ENCODE results near the gene PRLR. TPM values are rescaled to one million over a fixed set of nuclear protein-coding genes. Genes with fewer than 3 reads are reported as not detected.

Gene PRLR
- total and polyA plus RNA-seq, 9 of the 15 experiments (the other 6 are each of a cell fraction or from before 2014, with no cell fraction given), result 0.02 TPM; not detected in 8

DNA sequence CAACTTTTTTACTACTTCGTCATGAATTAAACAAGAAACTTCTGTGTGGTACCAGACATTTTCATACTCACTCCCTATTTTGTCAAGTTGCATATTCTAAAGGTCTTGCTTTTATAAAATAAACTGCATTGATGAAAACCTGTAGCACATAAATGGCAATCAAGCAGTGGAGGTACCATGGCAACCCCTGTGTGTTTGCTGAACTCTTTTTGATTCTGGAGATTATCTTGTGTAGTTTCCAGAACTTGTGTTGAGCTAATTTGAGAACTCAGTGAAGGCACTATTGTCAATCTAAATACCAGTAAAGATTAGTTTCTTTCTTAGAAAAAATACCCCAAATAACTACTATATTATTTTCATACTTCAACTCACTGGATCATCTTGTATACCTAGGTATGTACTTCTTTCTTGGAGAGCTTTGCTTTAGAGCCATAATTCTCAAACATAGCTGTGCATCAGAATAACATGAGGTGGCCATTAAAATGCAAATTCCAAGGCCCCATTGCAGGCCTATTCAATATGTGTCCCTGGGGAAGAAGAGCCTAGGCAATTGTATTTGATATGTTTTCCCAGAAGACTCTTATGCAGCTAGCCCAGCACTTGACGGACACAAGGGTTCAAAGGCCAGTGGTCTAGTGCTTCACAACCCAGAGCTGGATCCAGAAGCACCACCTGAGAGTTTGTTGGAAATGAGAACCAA, 9.8 kb upstream of the PRLR start:
- TF ChIP-seq SRSF7 (optimal IDR thresholded peaks at IDR 0.05; ENCODE audit: low read depth, low read length) (no peak), CCNT2 (IDR thresholded peaks at IDR 0.05; ENCODE audit: borderline replicate concordance, extremely low read depth, insufficient read length, low read depth, low read length) (no peak), NR3C1 (CRISPR knock-in tag; IDR thresholded peaks at IDR 0.05) (no peak)
- TF ChIP-seq, protein P1, sequence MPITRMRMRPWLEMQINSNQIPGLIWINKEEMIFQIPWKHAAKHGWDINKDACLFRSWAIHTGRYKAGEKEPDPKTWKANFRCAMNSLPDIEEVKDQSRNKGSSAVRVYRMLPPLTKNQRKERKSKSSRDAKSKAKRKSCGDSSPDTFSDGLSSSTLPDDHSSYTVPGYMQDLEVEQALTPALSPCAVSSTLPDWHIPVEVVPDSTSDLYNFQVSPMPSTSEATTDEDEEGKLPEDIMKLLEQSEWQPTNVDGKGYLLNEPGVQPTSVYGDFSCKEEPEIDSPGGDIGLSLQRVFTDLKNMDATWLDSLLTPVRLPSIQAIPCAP (CRISPR knock-in tag; IDR thresholded peaks at IDR 0.05; ENCODE audit: borderline replicate concordance), result no peak
- TF ChIP-seq, protein P2, sequence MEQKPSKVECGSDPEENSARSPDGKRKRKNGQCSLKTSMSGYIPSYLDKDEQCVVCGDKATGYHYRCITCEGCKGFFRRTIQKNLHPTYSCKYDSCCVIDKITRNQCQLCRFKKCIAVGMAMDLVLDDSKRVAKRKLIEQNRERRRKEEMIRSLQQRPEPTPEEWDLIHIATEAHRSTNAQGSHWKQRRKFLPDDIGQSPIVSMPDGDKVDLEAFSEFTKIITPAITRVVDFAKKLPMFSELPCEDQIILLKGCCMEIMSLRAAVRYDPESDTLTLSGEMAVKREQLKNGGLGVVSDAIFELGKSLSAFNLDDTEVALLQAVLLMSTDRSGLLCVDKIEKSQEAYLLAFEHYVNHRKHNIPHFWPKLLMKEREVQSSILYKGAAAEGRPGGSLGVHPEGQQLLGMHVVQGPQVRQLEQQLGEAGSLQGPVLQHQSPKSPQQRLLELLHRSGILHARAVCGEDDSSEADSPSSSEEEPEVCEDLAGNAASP (IDR thresholded peaks at IDR 0.05), result no peak
- Histone ChIP-seq H3K27ac (ENCODE audit: extremely low read depth, low read depth, low read length) (no peak overlapping the region), H2AFZ (ENCODE audit: low read depth, low read length) (no peak overlapping the region), H3K36me3 (ENCODE audit: control insufficient read depth, insufficient read depth, low read length) (no peaks in the 10 kb centered on the region), H3K9me3 (replicated peaks; ENCODE audit: control insufficient read depth, insufficient read depth, low read depth, low read length) (no peaks in the 10 kb centered on the region), H3K4me1 (replicated peaks in 1 of 2; ENCODE audit: control insufficient read depth in 2 of 2, insufficient read depth in 2 of 2, low read length in 2 of 2) (no peaks in the 10 kb centered on the region), H3K4me2 (ENCODE audit: insufficient read depth, low read length) (no peak overlapping the region), H3K4me3 (no peak overlapping the region), H4K20me1 (replicated peaks; ENCODE audit: control insufficient read depth, insufficient read depth, low read length) (no peaks in the 10 kb centered on the region), H3K27me3 (ENCODE audit: control insufficient read depth in 2 of 2, insufficient read depth in 2 of 2, low read length in 2 of 2) (no peaks in the 10 kb centered on the region), H3K79me2 (ENCODE audit: control insufficient read depth, insufficient read depth, low read length) (no peaks in the 10 kb centered on the region), H3K9me1 (ENCODE audit: control insufficient read depth, insufficient read depth, low read length) (no peaks in the 10 kb centered on the region), H3K9ac (ENCODE audit: insufficient read depth in 1 of 2, low read depth in 2 of 2, low read length in 2 of 2) (no peak overlapping the region)
- in situ Hi-C loops (cut with MboI) (no loop called here), intact Hi-C loops (cut with micrococcal nuclease) (no loop called here)
- ATAC-seq, result no peak
- ChIA-PET POLR2A (interaction anchor here (1.2 kb wide), 1 partner anchor 10 kb away, joined by 3 read pairs; no protein-coding TSS in a partner anchor), CTCF (ENCODE audit: low intra/inter-chr PET ratio) (no interaction called here)
- 0% methylated on average over 2 of the region's 2 CpGs for WGBS (ENCODE audit: insufficient coverage, low coverage, missing lambda C conversion rate)
- BruUV-seq (replicated peaks), result no TSS peak
- FAIRE-seq, result no peak
- no peak for DNase-seq (ENCODE audit: extremely low read depth in 1 of 4, low spot score in 3 of 4)

Data from K562 (cell line).